ENCODE measurements around the gene ZNF862. TPM values are rescaled to one million over a fixed set of nuclear protein-coding genes. Genes with fewer than 3 reads are reported as not detected.

ZNF862 gene
- total and polyA plus RNA-seq, 10 of the 15 experiments (the other 5 are each of a cell fraction or from before 2014, with no cell fraction given): 0.49 to 7.7 (median 3.5) TPM

DNA sequence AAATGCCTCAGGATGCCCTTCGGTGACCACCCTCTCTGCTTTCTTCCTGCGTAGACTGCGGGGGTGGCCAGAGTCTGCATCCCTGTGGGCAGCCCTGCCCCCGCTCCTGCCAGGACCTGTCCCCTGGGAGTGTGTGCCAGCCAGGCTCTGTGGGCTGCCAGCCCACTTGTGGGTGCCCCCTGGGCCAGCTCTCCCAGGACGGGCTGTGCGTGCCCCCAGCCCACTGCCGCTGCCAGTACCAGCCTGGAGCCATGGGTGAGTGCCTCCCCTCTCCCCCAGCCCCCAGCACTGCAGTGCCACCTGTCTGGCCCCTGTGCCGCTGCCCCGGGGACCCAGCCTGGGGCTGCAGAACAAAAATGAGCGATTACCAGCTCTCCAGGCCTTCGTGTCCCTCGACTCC lies 23.1 kb upstream of the ZNF862 start:
- BruUV-seq (replicated peaks): no TSS peak
- Histone ChIP-seq H3K9ac (ENCODE audit: control insufficient read depth, insufficient read depth, low read length) (no peak overlapping the region), H3K4me3 (no peak overlapping the region), H4K20me1 (ENCODE audit: control insufficient read depth, insufficient read depth) (no peaks in the 10 kb centered on the region), H2AFZ (ENCODE audit: control insufficient read depth, low read depth, low read length) (no peak overlapping the region), H3K27me3 (replicated peaks in 1 of 2; ENCODE audit: control insufficient read depth in 2 of 2, insufficient read depth in 2 of 2, low read length in 1 of 2) (no peaks in the 10 kb centered on the region; a peak in 1 of 4 replicates), H3K27ac (ENCODE audit: control insufficient read depth, insufficient read depth) (no peak overlapping the region), H3K4me2 (ENCODE audit: control insufficient read depth, insufficient read depth) (no peak overlapping the region), H3K4me1 (ENCODE audit: control insufficient read depth, insufficient read depth, low read length) (no peaks in the 10 kb centered on the region), H3K36me3 (ENCODE audit: control insufficient read depth in 2 of 2, insufficient read depth in 2 of 2, low read length in 1 of 2) (no peaks in the 10 kb centered on the region), H3K9me3 (replicated peaks; ENCODE audit: control insufficient read depth, insufficient read depth, low read length) (no peaks in the 10 kb centered on the region), H3K79me2 (ENCODE audit: control insufficient read depth, insufficient read depth, low read length) (no peaks in the 10 kb centered on the region)
- WGBS (ENCODE audit: insufficient coverage, insufficient replicate concordance, low lambda C conversion rate, missing lambda C conversion rate): 12% methylated on average over 12 of the region's 12 CpGs
- CTCF ChIA-PET: no interaction called here
- DNase-seq (ENCODE audit: low read depth, low spot score) (no peak), ATAC-seq (no peak), FAIRE-seq (no peak)
- POLR2A ChIA-PET: no interaction called here
- SMC1A ChIA-PET (ENCODE audit: uncharacterized antibody, unreplicated experiment): no interaction called here
- intact Hi-C loops (cut with micrococcal nuclease; ENCODE audit: unreplicated experiment): no loop called here
- TF ChIP-seq POLR2A (IDR thresholded peaks at IDR 0.05; ENCODE audit: low read depth, low read length): no peak
- TF ChIP-seq, protein P1, sequence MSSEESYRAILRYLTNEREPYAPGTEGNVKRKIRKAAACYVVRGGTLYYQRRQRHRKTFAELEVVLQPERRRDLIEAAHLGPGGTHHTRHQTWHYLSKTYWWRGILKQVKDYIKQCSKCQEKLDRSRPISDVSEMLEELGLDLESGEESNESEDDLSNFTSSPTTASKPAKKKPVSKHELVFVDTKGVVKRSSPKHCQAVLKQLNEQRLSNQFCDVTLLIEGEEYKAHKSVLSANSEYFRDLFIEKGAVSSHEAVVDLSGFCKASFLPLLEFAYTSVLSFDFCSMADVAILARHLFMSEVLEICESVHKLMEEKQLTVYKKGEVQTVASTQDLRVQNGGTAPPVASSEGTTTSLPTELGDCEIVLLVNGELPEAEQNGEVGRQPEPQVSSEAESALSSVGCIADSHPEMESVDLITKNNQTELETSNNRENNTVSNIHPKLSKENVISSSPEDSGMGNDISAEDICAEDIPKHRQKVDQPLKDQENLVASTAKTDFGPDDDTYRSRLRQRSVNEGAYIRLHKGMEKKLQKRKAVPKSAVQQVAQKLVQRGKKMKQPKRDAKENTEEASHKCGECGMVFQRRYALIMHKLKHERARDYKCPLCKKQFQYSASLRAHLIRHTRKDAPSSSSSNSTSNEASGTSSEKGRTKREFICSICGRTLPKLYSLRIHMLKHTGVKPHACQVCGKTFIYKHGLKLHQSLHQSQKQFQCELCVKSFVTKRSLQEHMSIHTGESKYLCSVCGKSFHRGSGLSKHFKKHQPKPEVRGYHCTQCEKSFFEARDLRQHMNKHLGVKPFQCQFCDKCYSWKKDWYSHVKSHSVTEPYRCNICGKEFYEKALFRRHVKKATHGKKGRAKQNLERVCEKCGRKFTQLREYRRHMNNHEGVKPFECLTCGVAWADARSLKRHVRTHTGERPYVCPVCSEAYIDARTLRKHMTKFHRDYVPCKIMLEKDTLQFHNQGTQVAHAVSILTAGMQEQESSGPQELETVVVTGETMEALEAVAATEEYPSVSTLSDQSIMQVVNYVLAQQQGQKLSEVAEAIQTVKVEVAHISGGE (CRISPR knock-in tag; IDR thresholded peaks at IDR 0.05): no peak
- TF ChIP-seq, protein P2, sequence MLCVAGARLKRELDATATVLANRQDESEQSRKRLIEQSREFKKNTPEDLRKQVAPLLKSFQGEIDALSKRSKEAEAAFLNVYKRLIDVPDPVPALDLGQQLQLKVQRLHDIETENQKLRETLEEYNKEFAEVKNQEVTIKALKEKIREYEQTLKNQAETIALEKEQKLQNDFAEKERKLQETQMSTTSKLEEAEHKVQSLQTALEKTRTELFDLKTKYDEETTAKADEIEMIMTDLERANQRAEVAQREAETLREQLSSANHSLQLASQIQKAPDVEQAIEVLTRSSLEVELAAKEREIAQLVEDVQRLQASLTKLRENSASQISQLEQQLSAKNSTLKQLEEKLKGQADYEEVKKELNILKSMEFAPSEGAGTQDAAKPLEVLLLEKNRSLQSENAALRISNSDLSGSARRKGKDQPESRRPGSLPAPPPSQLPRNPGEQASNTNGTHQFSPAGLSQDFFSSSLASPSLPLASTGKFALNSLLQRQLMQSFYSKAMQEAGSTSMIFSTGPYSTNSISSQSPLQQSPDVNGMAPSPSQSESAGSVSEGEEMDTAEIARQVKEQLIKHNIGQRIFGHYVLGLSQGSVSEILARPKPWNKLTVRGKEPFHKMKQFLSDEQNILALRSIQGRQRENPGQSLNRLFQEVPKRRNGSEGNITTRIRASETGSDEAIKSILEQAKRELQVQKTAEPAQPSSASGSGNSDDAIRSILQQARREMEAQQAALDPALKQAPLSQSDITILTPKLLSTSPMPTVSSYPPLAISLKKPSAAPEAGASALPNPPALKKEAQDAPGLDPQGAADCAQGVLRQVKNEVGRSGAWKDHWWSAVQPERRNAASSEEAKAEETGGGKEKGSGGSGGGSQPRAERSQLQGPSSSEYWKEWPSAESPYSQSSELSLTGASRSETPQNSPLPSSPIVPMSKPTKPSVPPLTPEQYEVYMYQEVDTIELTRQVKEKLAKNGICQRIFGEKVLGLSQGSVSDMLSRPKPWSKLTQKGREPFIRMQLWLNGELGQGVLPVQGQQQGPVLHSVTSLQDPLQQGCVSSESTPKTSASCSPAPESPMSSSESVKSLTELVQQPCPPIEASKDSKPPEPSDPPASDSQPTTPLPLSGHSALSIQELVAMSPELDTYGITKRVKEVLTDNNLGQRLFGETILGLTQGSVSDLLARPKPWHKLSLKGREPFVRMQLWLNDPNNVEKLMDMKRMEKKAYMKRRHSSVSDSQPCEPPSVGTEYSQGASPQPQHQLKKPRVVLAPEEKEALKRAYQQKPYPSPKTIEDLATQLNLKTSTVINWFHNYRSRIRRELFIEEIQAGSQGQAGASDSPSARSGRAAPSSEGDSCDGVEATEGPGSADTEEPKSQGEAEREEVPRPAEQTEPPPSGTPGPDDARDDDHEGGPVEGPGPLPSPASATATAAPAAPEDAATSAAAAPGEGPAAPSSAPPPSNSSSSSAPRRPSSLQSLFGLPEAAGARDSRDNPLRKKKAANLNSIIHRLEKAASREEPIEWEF (IDR thresholded peaks at IDR 0.05; ENCODE audit: insufficient replicate concordance, low read depth, low read length): no peak
- RAD21 ChIA-PET (ENCODE audit: unreplicated experiment): no interaction called here
- in situ Hi-C loops (cut with MboI): no loop called here

Data from GM12878 (cell line).